NCI-H82 (cell line): ENCODE data around the gene DCK.
"Not testable (repeated sequence)": the region's sequence is repeated elsewhere in the genome, so short reads cannot be mapped to it uniquely, and the experiment has no call there.

Experiments used
- DNase-seq: peaks from one replicate; lab custom pipeline; 2025; lab: John Stamatoyannopoulos, UW

Gene DCK

DNA sequence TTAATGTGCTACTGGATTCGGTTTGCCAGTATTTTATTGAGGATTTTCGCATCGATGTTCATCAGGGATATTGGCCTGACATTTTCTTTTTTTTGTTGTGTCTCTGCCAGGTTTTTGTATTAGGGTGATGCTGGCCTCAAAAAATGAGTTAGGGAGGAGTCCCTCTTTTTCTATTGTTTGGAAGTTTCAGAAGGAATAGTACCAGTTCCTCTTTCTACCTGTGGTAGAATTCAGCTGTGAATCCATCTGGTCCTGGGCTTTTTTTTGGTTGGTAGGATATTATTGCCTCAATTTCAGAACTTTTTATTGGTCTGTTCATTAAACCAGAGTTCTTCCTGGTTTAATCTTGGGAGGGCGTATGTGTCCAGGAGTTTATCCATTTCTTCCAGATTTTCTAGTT is 7.9 kb downstream of the DCK start:
- not testable (repeated sequence) for DNase-seq

DNA sequence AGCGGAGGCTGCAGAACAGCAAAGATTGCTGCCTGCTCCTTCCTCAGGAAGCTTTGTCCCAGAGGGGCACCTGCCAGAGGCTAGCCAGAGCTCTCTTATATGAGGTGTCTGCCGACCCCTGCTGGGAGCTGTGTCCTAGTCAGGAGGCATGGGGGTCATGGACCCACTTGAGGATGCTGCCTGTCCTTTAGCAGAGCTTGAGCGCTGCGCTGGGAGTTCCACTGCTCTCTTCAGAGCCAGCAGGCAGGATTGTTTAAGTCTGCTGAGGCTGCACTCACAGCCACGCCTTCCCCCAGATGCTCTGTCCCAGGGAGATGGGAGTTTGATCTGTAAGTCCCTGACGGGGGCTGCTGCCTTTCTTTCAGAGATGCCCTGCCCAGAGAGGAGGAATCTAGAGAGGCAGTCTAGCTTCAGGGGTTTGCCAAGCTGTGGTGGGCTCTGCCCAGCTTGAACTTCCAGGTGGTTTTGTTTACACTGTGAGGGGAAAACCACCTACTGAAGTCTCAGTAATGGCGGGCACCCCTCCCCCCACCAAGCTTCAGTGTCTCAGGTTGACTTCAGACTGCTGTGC is 10.9 kb downstream of the DCK start:
- peak; percentile 53 for DNase-seq

GRCh38 chr4:71005025-71005424 is 11.6 kb downstream of the DCK start:
- DNase-seq = not testable (repeated sequence)

GRCh38 chr4:71006203-71006907 is 12.9 kb downstream of the DCK start:
- DNase-seq = no peak

DNA sequence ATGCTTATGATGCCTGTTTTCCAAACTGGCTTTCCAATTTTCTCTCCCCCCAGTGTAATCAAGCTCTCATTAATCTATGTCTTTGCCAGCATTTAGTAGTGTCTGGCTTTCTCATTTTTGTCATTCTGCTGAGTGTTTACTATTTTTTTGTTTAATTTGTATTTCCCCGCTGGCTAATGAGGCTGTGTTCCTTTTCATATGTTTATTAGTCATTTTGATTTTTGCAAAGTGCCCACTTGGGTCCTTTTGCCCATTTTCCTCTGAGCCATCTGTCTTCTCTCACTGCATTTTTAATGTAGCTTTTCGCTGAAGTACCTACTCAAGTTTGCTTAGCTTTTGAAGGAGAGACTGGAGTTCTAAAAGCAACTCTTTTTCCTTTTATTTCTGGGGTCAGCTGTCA is 14.7 kb downstream of the DCK start:
- no peak for DNase-seq

- peak; percentile 21 for DNase-seq
Observed at GRCh38 chr4:71009086-71009485, 15.6 kb downstream of the DCK start.

DNA sequence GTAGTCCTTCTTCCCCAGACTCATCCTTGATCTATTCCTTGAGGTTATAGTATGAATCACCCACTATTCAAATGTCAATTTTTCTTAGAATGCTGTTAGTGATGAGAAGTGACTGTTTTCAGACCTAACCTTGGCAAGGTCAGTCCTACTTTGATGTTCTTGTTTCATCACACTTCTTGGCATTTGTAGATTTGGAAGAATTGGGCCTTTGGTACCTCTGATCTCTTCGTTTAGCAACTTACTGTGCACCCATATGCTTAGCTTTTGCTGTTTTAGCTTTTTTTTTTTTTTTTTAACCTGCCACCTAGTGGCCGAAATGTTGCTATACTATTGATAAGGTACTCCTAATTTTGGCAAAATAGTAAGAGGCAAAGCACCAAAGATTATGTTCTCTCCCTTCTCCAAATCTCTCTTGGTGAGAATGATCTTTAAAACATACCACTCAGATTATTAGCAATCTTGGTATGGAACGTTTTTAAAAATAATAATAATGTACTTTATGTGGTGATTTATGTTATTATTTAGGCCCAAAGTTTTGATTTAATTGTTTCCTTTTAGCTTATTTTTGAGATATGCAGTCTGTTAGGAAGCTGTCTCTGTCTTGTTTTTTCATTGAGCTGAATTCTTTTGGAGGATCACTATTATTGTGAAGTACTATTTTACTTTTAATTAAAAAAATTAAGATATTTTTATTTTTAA is 16.6 kb downstream of the DCK start:
- DNase-seq = peak; percentile 52

GRCh38 chr4:71011451-71011850 is 18.0 kb downstream of the DCK start:
- DNase-seq = no peak

- DNase-seq = not testable (repeated sequence)
Observed at GRCh38 chr4:71017391-71017790, 23.9 kb downstream of the DCK start.

- no peak for DNase-seq
Observed at GRCh38 chr4:71020611-71021010, 27.2 kb downstream of the DCK start.

GRCh38 chr4:71025654-71026053 is 32.2 kb downstream of the DCK start:
- DNase-seq = no peak

- peak; percentile 47 for DNase-seq
Observed at GRCh38 chr4:71026086-71026485, 32.6 kb downstream of the DCK start.

- no peak for DNase-seq
Observed at GRCh38 chr4:71027611-71028010, 34.2 kb downstream of the DCK start.

DNA sequence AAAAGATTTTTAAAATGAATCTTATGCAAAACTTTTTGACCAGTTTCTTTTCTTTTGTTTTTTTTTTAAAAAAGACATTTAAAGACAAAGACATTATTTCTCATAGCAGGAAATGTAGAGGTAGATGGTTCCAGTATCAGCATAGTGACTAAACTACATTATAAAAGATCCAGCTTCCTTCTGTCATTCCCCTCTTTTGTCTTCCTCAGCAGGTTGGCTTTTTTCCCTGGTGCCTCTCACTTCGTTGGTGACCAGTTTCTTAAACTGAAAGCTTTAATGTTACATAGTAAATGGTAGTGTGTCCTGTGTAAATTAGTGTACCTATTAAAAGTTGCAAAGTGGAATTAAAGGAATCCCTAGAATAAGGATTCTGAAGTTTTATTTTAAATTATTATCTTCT is 36.1 kb downstream of the DCK start:
- no peak for DNase-seq

DNA sequence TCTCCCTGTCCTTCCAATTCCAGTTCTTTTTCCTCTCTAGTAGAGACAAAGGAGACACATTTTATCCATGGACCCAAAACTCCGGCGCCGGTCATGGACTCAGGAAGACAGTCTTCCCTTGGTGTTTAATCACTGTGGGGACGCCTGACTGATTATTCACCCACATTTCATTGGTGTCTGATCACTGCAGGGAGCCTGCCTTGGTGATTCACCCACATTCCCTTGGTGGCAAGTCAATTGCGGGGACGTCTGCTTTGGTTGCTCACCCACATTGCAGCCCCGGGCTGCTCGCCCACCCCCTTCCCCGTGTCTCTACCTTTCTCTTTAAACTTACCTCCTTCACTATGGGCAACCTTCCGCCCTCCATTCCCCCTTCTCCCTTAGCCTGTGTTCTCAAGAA is 38.7 kb downstream of the DCK start:
- not testable (repeated sequence) for DNase-seq

- no peak for DNase-seq
Observed at GRCh38 chr4:71045256-71045655, 51.8 kb downstream of the DCK start.

DNA sequence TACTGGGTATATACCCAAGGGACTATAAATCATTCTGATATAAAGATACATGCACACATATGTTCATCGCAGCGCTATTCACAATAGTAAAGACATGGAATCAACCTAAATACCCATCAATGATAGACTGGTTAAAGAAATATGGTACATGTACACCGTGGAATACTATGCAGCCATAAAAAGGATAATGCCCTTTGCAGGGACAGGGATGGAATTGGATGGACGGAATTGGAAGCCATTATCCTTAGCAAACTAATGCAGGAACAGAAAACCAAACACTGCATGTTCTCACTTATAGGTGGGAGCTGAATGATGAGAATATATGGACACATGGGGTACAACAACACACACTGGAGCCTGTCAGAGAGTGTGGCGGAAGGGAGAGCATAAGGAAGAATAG is 55.9 kb downstream of the DCK start:
- DNase-seq = no peak

GRCh38 chr4:71050809-71051208 is 57.4 kb downstream of the DCK start:
- no peak for DNase-seq

DNA sequence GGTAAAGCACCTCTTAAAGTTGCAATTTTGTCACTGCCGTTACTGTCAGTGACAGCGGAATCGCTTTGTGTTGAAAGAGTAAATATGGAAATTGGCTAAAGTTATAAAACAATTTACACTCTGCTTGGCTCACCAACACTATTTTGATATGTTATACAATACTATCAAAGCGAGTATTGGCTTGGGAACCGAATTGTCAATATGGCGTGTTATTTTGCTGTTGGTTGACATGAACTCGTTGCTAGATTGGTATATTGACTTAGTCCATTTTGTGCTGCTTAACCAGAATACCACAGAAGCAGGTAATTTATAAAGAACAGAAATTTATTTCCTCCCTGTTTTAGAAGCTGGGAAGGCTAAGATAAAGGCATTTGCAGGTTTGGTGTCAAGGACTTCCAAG is 58.6 kb downstream of the DCK start:
- DNase-seq = no peak

GRCh38 chr4:71052716-71053115 is 59.3 kb downstream of the DCK start:
- no peak for DNase-seq

GRCh38 chr4:71053613-71054012 is 60.2 kb downstream of the DCK start:
- DNase-seq = not testable (repeated sequence)

DNA sequence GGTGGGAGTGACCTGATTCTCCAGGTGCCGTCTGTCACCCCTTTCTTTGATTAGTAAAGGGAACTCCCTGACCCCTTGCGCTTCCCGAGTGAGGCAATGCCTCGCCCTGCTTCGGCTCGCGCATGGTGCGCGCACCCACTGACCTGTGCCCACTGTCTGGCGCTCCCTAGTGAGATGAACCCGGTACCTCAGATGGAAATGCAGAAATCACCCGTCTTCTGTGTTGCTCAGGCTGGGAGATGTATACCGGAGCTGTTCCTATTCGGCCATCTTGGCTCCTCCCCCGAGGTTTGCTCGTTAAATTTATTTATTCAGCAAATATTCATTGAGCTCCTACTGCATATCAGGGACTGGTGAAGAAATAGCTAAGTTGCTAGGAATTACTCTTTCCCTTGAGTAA is 66.1 kb downstream of the DCK start:
- peak; percentile 61 for DNase-seq

- DNase-seq = no peak
Observed at GRCh38 chr4:71062436-71062835, 69.0 kb downstream of the DCK start.
